Prostate gland (tissue), 2 donors: ENCODE measurements around the gene PPIL3. TPM values are rescaled to one million over a fixed set of nuclear protein-coding genes. Genes with fewer than 3 reads are reported as not detected.
"Not testable (repeated sequence)": the region's sequence is repeated elsewhere in the genome, so short reads cannot be mapped to it uniquely, and the experiment has no call there.

Experiments
- DNase-seq: peaks from one replicate; pipeline ENCODE4 v3.0.0-alpha.2; 2019; ENCODE audit warnings: low spot score
- H3K27ac ChIP-seq, 2 donors: fragments of 200-600 bp; sonication (generic); 2 replicates each; pipeline ENCODE4 v1.5.1; 2017 to 2019
- H3K27me3 ChIP-seq: fragments of 200-600 bp; sonication (generic); replicated peaks from 2 replicates; pipeline ENCODE4 v1.5.1; 2019; ENCODE audit not compliant: insufficient read depth
- H3K36me3 ChIP-seq, 2 donors: fragments of 200-600 bp; sonication (generic); 1 replicate in 1 of 2; 2 replicates in 1 of 2; pipeline versions ENCODE4 v1.5.1 to v1.8.1; 2017 to 2019
- H3K4me1 ChIP-seq: fragments of 200-600 bp; sonication (generic); replicated peaks from 2 replicates; pipeline ENCODE4 v1.5.1; 2019
- H3K4me3 ChIP-seq, 2 donors: fragments of 200-600 bp; sonication (generic); 2 replicates each; pipeline ENCODE4 v1.5.1; 2017 to 2019
- H3K9me3 ChIP-seq: fragments of 200-600 bp; sonication (generic); 2 replicates; pipeline ENCODE4 v1.5.1; 2017
- CTCF ChIP-seq, 4 experiments: fragments of 200-600 bp in 2 of 4; fragments of 450-650 bp in 2 of 4; sonication (generic) in 2 of 4; IDR thresholded peaks; 1 replicate in 3 of 4; 2 replicates in 1 of 4; pipeline ENCODE4 v1.5.1; 2016 to 2019; ENCODE audit warnings: antibody characterized with exemption in 4 of 4, mild to moderate bottlenecking in 2 of 4, moderate library complexity in 2 of 4
- POLR2A ChIP-seq: fragments of 450-650 bp; IDR thresholded peaks from one replicate; pipeline ENCODE4 v1.6.1; 2016; ENCODE audit warnings: antibody characterized with exemption, mild to moderate bottlenecking
- POLR2AphosphoS5 ChIP-seq: sonication (generic); formaldehyde crosslinking; IDR thresholded peaks from one replicate; pipeline ENCODE4 v1.6.1; 2017; ENCODE audit warnings: antibody characterized with exemption
- WGBS: methylation state at CpG from one replicate; pipeline ENCODE4 v1.1.5; 2018; 5-methylcytosine and 5-hydroxymethylcytosine counted together
- intact Hi-C: fragments of 100-400 bp; cut with DNase I; formaldehyde crosslinking; loops from one replicate; pipeline ENCODE4 v1.14.2; 2022
- total RNA-seq, 2 donors: library from RNA; depleted of rRNA; stranded (reverse); fragments of >200 nt; gene quantifications; one replicate each; pipeline ENCODE4 v1.1.0, GENCODE V29; 2016

The PPIL3 gene
- total RNA-seq, 2 donors from 2014 or later: 15.2 to 30.1 TPM

- no peak for DNase-seq
- Histone ChIP-seq H3K27me3 (no peaks in the 10 kb centered on the region), H3K4me1 (no peaks in the 10 kb centered on the region), H3K36me3 (peaks cover 6 to 27% of the 10 kb centered on the region in 2 donors), H3K9me3 (no peaks in the 10 kb centered on the region), H3K27ac (no peak overlapping the region), H3K4me3 (no peak overlapping the region)
- intact Hi-C loops: no loop called here
- TF ChIP-seq CTCF (IDR thresholded peaks at IDR 0.05): no peak
- no peak for TF ChIP-seq POLR2A
- no peak for TF ChIP-seq POLR2AphosphoS5
These were observed 24.8 kb upstream of the PPIL3 start for GRCh38 chr2:200913654-200914053.

- Histone ChIP-seq H3K9me3 (no peaks in the 10 kb centered on the region), H3K27me3 (no peaks in the 10 kb centered on the region), H3K4me3 (no peak overlapping the region), H3K36me3 (peaks cover 6 to 17% of the 10 kb centered on the region in 2 donors), H3K27ac (no peak overlapping the region), H3K4me1 (no peaks in the 10 kb centered on the region)
- no peak for DNase-seq
- intact Hi-C loops: loop anchor here (5.0 kb wide), 1 partner anchor 157 kb away; no protein-coding TSS in a partner anchor
- WGBS: 92% methylated on average over 4 of the region's 4 CpGs
- TF ChIP-seq POLR2AphosphoS5 (no peak), POLR2A (no peak), CTCF (IDR thresholded peaks at IDR 0.05) (no peak)
These were observed 21.1 kb upstream of the PPIL3 start for GRCh38 chr2:200909958-200910357.

- Histone ChIP-seq H3K4me3 (no peak overlapping the region), H3K27me3 (no peaks in the 10 kb centered on the region), H3K36me3 (peaks cover 3 to 10% of the 10 kb centered on the region in 2 donors), H3K27ac (no peak overlapping the region), H3K9me3 (no peaks in the 10 kb centered on the region), H3K4me1 (no peaks in the 10 kb centered on the region)
- 57% methylated on average over 2 of the region's 2 CpGs for WGBS
- peak; percentile 27 for TF ChIP-seq POLR2AphosphoS5
- no peak for TF ChIP-seq POLR2A
- TF ChIP-seq CTCF (IDR thresholded peaks at IDR 0.05): peak in 3 of 4 experiments; percentile 44 to 73 (median 66)
- intact Hi-C loops: loop anchor here (5.0 kb wide), 1 partner anchor 162 kb away; no protein-coding TSS in a partner anchor
- peak; percentile 54 for DNase-seq
These were observed 16.9 kb upstream of the PPIL3 start for GRCh38 chr2:200905618-200906296.

DNA sequence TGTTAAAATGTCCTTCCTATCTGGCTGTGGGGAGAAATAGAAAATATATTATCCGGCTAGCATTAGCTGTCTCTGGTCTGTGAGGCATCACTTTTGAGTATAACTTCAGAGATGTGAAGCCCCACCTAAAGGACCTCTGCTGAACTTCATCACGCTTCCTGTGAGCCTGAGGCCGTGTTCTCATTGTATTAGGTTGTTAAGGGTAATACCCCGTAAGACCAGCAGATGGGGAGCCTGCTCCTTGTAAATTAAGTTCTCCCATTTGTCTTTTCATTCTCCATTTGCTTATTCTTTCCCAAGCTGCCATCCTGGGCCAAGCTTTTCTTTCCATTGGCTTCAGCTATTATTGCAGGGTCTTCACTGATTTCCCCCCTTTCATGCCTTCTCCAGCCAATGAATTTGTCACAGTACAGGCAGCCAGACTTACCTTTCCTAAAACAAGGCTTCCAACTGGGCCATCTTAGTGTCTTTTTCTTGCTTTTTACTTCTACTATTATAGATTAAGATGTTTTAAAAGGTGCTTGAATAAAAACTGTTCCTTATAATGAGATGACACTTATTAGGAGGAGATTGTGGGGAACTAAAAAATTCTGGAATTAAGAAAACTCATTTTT is 12.7 kb upstream of the PPIL3 start:
- Histone ChIP-seq H3K9me3 (no peaks in the 10 kb centered on the region), H3K27ac (no peak overlapping the region), H3K36me3 (peaks cover 3 to 7% of the 10 kb centered on the region in 2 donors), H3K4me3 (no peak overlapping the region), H3K27me3 (no peaks in the 10 kb centered on the region), H3K4me1 (no peaks in the 10 kb centered on the region)
- peak; percentile 60 for DNase-seq
- WGBS: 11% methylated on average over 4 of the region's 4 CpGs
- TF ChIP-seq CTCF (IDR thresholded peaks at IDR 0.05): peak in 3 of 4 experiments; percentile 43 to 87 (median 73)
- no peak for TF ChIP-seq POLR2AphosphoS5
- intact Hi-C loops: loop anchor here (5.0 kb wide), 1 partner anchor 276 kb away; no protein-coding TSS in a partner anchor

GRCh38 chr2:200899482-200899881 is 10.6 kb upstream of the PPIL3 start:
- Histone ChIP-seq H3K27ac (no peak overlapping the region), H3K4me3 (no peak overlapping the region), H3K9me3 (no peaks in the 10 kb centered on the region), H3K4me1 (no peaks in the 10 kb centered on the region), H3K27me3 (no peaks in the 10 kb centered on the region), H3K36me3 (peaks cover 3 to 7% of the 10 kb centered on the region in 2 donors)
- DNase-seq: no peak
- intact Hi-C loops: loop anchor here (10.0 kb wide), 1 partner anchor 255 kb away; no protein-coding TSS in a partner anchor
- TF ChIP-seq CTCF (IDR thresholded peaks at IDR 0.05) (no peak), POLR2AphosphoS5 (no peak), POLR2A (no peak)

DNA sequence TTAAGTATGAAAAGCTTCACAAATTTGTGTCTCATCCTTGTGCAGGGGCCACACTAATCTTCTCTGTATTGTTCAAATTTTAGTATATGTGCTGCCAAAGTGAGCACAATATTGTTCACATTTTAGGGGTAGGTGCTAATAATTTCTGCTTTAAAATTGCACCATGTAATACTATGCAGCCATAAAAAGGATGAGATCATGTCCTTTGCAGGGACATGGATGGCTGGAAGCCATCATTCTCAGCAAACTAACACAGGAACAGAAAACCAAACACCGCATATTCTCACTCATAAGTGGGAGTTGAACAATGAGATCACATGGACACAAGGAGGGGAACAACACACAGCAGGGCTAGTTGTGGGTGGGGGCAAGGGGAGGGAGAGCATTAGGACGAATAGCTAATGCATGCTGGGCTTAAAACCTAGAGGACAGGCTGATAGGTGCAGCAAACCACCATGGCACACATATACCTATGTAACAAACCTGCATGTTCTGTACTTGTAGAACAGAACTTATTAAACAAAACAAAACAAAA is 7.1 kb downstream of the PPIL3 start:
- H3K36me3 ChIP-seq, H3K4me3 ChIP-seq, H3K27ac ChIP-seq, DNase-seq, H3K27me3 ChIP-seq, intact Hi-C loops, H3K9me3 ChIP-seq, H3K4me1 ChIP-seq: not testable (repeated sequence)
- 84% methylated on average over 2 of the region's 2 CpGs for WGBS
